Measurements from ENCODE around the gene NAT14. TPM values are rescaled to one million over a fixed set of nuclear protein-coding genes. Genes with fewer than 3 reads are reported as not detected.

Gene NAT14
- total RNA-seq, 1 donor from 2014 or later = 14.2 TPM

DNA sequence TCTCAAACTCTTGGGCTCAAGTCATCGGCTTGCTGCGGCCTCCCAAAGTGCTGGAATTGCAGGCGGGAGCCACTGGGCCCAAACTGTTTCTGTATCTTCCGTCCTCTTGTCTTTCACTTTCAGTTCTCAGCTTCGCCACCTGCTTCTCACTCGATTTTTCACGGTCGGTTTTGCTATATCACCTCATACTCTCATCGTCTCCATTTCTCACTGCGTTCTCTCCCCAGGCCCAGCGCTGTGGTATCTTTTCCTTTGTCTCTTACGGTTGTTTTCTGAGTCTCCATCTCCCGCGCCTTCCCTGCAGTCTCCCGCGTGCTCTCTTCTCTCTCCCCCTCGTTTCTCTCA lies 18.1 kb downstream of the NAT14 start:
- intact Hi-C loops (cut with DNase I) = loop anchor here (5.0 to 10.0 kb wide), 3 partner anchors 36 to 358 kb away; partner anchors contain the start of gene TNNT1
- DNase-seq (ENCODE audit: extremely low spot score in 2 of 2) = no peak
- no peaks in the 10 kb centered on the region for H3K9me3 ChIP-seq
- H3K4me3 ChIP-seq = no peak overlapping the region
- TF ChIP-seq CTCF (IDR thresholded peaks at IDR 0.05) (no peak), POLR2AphosphoS5 (IDR thresholded peaks at IDR 0.05; ENCODE audit: insufficient read depth in 1 of 2, low read depth in 1 of 2) (no peak), POLR2A (IDR thresholded peaks at IDR 0.05) (no peak)
- peaks cover 0 to 9% of the 10 kb centered on the region in 2 donors for H3K36me3 ChIP-seq
- peaks cover 10% of the 10 kb centered on the region for H3K4me1 ChIP-seq
- no peaks in the 10 kb centered on the region for H3K27me3 ChIP-seq
- H3K27ac ChIP-seq = no peak overlapping the region

- TF ChIP-seq POLR2A (IDR thresholded peaks at IDR 0.05) = no peak
- TF ChIP-seq POLR2AphosphoS5 (IDR thresholded peaks at IDR 0.05; ENCODE audit: insufficient read depth in 1 of 2, low read depth in 1 of 2) = peak; percentile 65 to 84
- peak; percentile 96 to 98 (median 97) for TF ChIP-seq CTCF (IDR thresholded peaks at IDR 0.05)
- Histone ChIP-seq H3K36me3 (peaks cover 0 to 9% of the 10 kb centered on the region in 2 donors), H3K9me3 (no peaks in the 10 kb centered on the region), H3K27ac (peak overlapping the region; percentile 54), H3K4me1 (peaks cover 10% of the 10 kb centered on the region), H3K27me3 (no peaks in the 10 kb centered on the region), H3K4me3 (peak overlapping the region; percentile 38 to 60)
- intact Hi-C loops (cut with DNase I) = loop anchor here (5.0 to 10.0 kb wide), 3 partner anchors 36 to 359 kb away; partner anchors contain the start of gene TNNT1
- no peak for DNase-seq (ENCODE audit: extremely low spot score in 2 of 2)
Measured at GRCh38 chr19:55503502-55504251, 18.7 kb downstream of the NAT14 start.

DNA sequence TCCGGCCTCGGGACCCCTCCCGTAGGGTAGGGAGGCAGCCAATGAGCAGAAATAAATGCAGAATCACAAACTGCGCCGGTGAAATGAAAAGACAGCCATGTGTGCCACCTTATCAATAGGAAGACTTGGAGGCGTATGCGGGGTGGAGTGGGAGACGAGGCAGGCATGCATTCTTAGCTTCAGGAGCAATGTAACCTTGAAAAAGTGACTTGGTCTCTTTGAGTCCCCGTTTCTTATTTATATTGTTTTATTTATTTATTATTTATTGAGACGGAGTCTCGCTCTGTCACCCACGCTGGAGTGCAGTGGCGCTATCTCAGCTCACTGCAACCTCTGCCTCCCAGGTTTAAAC lies 19.2 kb downstream of the NAT14 start:
- H3K9me3 ChIP-seq = no peaks in the 10 kb centered on the region
- peaks cover 0 to 9% of the 10 kb centered on the region in 2 donors for H3K36me3 ChIP-seq
- DNase-seq (ENCODE audit: extremely low spot score in 2 of 2) = no peak
- peaks cover 10% of the 10 kb centered on the region for H3K4me1 ChIP-seq
- no peak overlapping the region for H3K27ac ChIP-seq
- H3K27me3 ChIP-seq = no peaks in the 10 kb centered on the region
- TF ChIP-seq POLR2AphosphoS5 (IDR thresholded peaks at IDR 0.05; ENCODE audit: insufficient read depth in 1 of 2, low read depth in 1 of 2) (no peak), POLR2A (IDR thresholded peaks at IDR 0.05) (no peak), CTCF (IDR thresholded peaks at IDR 0.05) (no peak)
- intact Hi-C loops (cut with DNase I) = loop anchor here (5.0 to 10.0 kb wide), 3 partner anchors 37 to 359 kb away; partner anchors contain the start of gene TNNT1
- peak overlapping the region; percentile 38 to 60 for H3K4me3 ChIP-seq

GRCh38 chr19:55504981-55505380 lies 20.0 kb downstream of the NAT14 start:
- no peak for DNase-seq (ENCODE audit: extremely low spot score in 2 of 2)
- intact Hi-C loops (cut with DNase I) = loop anchor here (5.0 to 10.0 kb wide), 3 partner anchors 38 to 360 kb away; partner anchors contain the start of gene TNNT1
- Histone ChIP-seq H3K36me3 (peaks cover 0 to 5% of the 10 kb centered on the region in 2 donors), H3K9me3 (no peaks in the 10 kb centered on the region), H3K27me3 (no peaks in the 10 kb centered on the region), H3K4me1 (peaks cover 10% of the 10 kb centered on the region), H3K27ac (no peak overlapping the region), H3K4me3 (no peak overlapping the region)
- TF ChIP-seq POLR2AphosphoS5 (IDR thresholded peaks at IDR 0.05; ENCODE audit: insufficient read depth in 1 of 2, low read depth in 1 of 2) (no peak), CTCF (IDR thresholded peaks at IDR 0.05) (no peak), POLR2A (IDR thresholded peaks at IDR 0.05) (no peak)

- Histone ChIP-seq H3K36me3 (no peaks in the 10 kb centered on the region), H3K9me3 (no peaks in the 10 kb centered on the region), H3K4me3 (no peak overlapping the region), H3K4me1 (peaks cover 10% of the 10 kb centered on the region), H3K27me3 (no peaks in the 10 kb centered on the region), H3K27ac (no peak overlapping the region)
- intact Hi-C loops (cut with DNase I) = loop anchor here (10.0 kb wide), 2 partner anchors 203 to 363 kb away; partner anchors contain the start of gene TNNT1
- no peak for DNase-seq (ENCODE audit: extremely low spot score in 2 of 2)
- TF ChIP-seq CTCF (IDR thresholded peaks at IDR 0.05) (no peak), POLR2AphosphoS5 (IDR thresholded peaks at IDR 0.05; ENCODE audit: insufficient read depth in 1 of 2, low read depth in 1 of 2) (no peak), POLR2A (IDR thresholded peaks at IDR 0.05) (no peak)
Measured at GRCh38 chr19:55508120-55508519, 23.1 kb downstream of the NAT14 start.
